OCI-LY3 (cell line): Measurements from ENCODE around the gene RAB20.

Experiments
- H2AFZ ChIP-seq: fragments of 200-600, 300-600 bp; shearing (Covaris generic); 2 replicates; pipeline ENCODE4 v1.6.0; 2014; ENCODE audit warnings: antibody characterized with exemption, low read depth, low read length
- H3K27ac ChIP-seq: fragments of 200-600, 300-600 bp; sonication (generic); 2 replicates; pipeline ENCODE4 v1.5.1; 2014; ENCODE audit warnings: mild to moderate bottlenecking, low read length, moderate library complexity, mixed read lengths
- H3K27me3 ChIP-seq: fragments of 200-600, 300-600 bp; sonication (generic); 2 replicates; pipeline ENCODE4 v1.6.1; 2014; ENCODE audit warnings: low read depth, low read length, mixed read lengths
- H3K36me3 ChIP-seq: fragments of 200-600, 300-600 bp; sonication (generic); replicated peaks from 2 replicates; pipeline ENCODE3; 2014; ENCODE audit warnings: low read depth, low read length, mixed read lengths
- H3K4me1 ChIP-seq: fragments of 300-600, 200-600 bp; sonication (generic); 2 replicates; pipeline ENCODE4 v1.6.1; 2014; ENCODE audit warnings: low read length, mixed read lengths
- H3K4me2 ChIP-seq: fragments of 200-600, 300-600 bp; sonication (generic); 2 replicates; pipeline ENCODE4 v1.6.1; 2014; ENCODE audit warnings: low read length, mixed read lengths
- H3K4me3 ChIP-seq: fragments of 300-600, 200-600 bp; sonication (generic); 2 replicates; pipeline ENCODE4 v1.5.1; 2014; ENCODE audit warnings: antibody characterized with exemption, mild to moderate bottlenecking, low read length, moderate library complexity
- H3K79me2 ChIP-seq: fragments of 300-600, 200-600 bp; shearing (Covaris generic); 2 replicates; pipeline ENCODE4 v1.6.1; 2014; ENCODE audit warnings: mild to moderate bottlenecking, low read length, mixed read lengths
- H3K9ac ChIP-seq: fragments of 300-600, 200-600 bp; shearing (Covaris generic); 2 replicates; pipeline ENCODE4 v1.6.0; 2014; ENCODE audit warnings: mild to moderate bottlenecking, low read length, moderate library complexity
- H3K9me3 ChIP-seq: fragments of 200-600, 300-600 bp; shearing (Covaris generic); 2 replicates; pipeline ENCODE4 v1.6.1; 2014; ENCODE audit warnings: low read length, mixed read lengths; ENCODE audit not compliant: insufficient read depth
- H4K20me1 ChIP-seq: fragments of 200-600, 300-600 bp; sonication (generic); 2 replicates; pipeline ENCODE4 v1.6.1; 2016; ENCODE audit warnings: low read length, mixed read lengths; ENCODE audit not compliant: insufficient read depth
- EZH2phosphoT487 ChIP-seq: fragments of 200-600 bp; shearing (Covaris generic); IDR thresholded peaks from 2 replicates; pipeline ENCODE4 v1.6.1; 2018; ENCODE audit warnings: antibody characterized with exemption, mixed run types, low read depth
- TF ChIP-seq, protein P1 (sequence below): fragments of 200-600, 300-600 bp; sonication (generic); IDR thresholded peaks from 2 replicates; pipeline ENCODE4 v1.5.1; 2014; ENCODE audit warnings: antibody characterized with exemption, low read length, low read depth

Gene RAB20

DNA sequence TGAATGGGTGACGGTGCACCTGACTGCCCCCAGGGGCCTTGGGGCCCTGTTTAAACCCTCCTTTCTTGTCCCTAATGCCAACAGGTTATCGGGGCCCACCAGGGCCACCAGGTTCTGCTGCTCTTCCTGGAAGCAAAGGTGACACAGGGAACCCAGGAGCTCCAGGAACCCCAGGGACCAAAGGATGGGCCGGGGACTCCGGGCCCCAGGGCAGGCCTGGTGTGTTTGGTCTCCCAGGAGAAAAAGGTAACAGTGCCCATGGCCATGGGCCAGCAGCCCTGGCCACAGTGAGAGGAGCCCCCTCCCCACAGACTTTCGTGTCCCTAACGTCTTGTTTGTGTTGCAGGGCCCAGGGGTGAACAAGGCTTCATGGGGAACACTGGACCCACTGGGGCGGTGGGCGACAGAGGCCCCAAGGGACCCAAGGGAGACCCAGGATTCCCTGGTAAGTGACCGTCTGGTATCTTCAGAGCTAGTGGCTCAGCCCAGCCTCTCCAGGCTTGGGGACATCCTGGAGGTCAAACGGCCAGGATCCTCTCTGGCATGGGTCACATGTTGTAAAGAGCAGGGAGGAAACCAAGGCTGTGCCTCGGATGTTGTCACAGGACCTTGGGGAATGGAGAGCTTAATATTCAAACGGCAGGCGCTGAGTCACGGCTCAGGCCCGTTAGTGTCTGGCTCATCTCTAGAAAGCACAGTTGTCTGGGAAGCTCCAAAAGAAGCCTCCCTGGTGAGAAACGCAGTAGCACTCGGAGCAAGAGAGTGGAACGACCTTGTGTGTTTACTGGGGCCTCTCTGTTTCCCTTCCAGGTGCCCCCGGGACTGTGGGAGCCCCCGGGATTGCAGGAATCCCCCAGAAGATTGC lies 58.3 kb downstream of the RAB20 start:
- Histone ChIP-seq H4K20me1 (no peaks in the 10 kb centered on the region), H3K4me1 (no peaks in the 10 kb centered on the region), H2AFZ (no peak overlapping the region), H3K4me2 (no peak overlapping the region), H3K4me3 (no peak overlapping the region), H3K36me3 (no peaks in the 10 kb centered on the region), H3K79me2 (no peaks in the 10 kb centered on the region), H3K9ac (no peak overlapping the region), H3K9me3 (0 out of 2 replicates have a peak, but pooled peaks cover 9% of the 10 kb centered on the region), H3K27ac (no peak overlapping the region), H3K27me3 (peaks cover 26% of the 10 kb centered on the region)
- TF ChIP-seq, protein P1, sequence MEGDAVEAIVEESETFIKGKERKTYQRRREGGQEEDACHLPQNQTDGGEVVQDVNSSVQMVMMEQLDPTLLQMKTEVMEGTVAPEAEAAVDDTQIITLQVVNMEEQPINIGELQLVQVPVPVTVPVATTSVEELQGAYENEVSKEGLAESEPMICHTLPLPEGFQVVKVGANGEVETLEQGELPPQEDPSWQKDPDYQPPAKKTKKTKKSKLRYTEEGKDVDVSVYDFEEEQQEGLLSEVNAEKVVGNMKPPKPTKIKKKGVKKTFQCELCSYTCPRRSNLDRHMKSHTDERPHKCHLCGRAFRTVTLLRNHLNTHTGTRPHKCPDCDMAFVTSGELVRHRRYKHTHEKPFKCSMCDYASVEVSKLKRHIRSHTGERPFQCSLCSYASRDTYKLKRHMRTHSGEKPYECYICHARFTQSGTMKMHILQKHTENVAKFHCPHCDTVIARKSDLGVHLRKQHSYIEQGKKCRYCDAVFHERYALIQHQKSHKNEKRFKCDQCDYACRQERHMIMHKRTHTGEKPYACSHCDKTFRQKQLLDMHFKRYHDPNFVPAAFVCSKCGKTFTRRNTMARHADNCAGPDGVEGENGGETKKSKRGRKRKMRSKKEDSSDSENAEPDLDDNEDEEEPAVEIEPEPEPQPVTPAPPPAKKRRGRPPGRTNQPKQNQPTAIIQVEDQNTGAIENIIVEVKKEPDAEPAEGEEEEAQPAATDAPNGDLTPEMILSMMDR: no peak
- TF ChIP-seq EZH2phosphoT487: no peak

DNA sequence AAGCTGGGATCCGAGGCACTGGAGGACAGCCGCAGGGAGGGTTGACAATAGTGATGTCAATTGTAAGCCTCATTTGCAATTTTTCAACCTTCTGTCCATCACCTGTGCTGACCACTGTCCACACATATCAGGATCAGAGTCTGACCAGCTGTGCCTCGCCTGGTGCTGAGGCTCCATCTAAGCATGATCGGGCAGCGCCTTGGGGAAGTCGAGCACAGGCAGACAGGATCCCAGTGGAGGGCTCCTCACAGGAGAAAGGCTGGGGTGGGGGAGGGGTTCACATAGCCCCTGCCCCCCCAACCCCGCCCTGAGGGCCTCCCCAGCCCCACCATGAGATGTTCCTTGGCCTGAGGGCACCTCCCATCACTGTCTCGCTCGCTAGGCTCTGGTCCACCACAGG lies 60.3 kb downstream of the RAB20 start:
- no peaks in the 10 kb centered on the region for H4K20me1 ChIP-seq
- no peaks in the 10 kb centered on the region for H3K79me2 ChIP-seq
- no peak overlapping the region for H3K27ac ChIP-seq
- H2AFZ ChIP-seq: no peak overlapping the region
- no peak overlapping the region for H3K9ac ChIP-seq
- TF ChIP-seq, protein P1: no peak
- no peak for TF ChIP-seq EZH2phosphoT487
- H3K4me1 ChIP-seq: no peaks in the 10 kb centered on the region
- no peak overlapping the region for H3K4me3 ChIP-seq
- H3K4me2 ChIP-seq: no peak overlapping the region
- H3K36me3 ChIP-seq: no peaks in the 10 kb centered on the region
- H3K27me3 ChIP-seq: peaks cover 21% of the 10 kb centered on the region
- H3K9me3 ChIP-seq: 0 out of 2 replicates have a peak, but pooled peaks cover 9% of the 10 kb centered on the region

DNA sequence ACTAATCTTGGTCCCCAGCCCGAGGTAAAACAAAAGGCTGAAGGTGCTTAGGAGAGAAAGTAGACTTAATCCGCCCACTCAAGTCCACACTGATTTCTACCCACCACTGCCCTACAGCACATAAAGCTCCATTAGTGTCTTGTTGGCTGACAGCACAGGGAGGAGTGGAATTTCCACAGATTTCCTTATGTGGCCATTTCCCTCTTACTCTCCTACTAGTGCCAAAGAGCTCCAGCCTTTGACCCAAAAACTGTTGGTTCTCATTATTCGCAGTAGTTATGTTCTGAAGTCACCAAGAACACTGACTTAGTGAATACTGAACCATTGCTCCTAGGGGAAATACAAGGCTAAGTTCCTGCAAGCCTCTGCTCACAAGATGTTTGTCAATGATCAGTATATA lies 61.2 kb downstream of the RAB20 start:
- Histone ChIP-seq H4K20me1 (no peaks in the 10 kb centered on the region), H2AFZ (no peak overlapping the region), H3K27me3 (peaks cover 21% of the 10 kb centered on the region), H3K9me3 (0 out of 2 replicates have a peak, but pooled peaks cover 9% of the 10 kb centered on the region), H3K27ac (no peak overlapping the region), H3K4me1 (no peaks in the 10 kb centered on the region), H3K36me3 (no peaks in the 10 kb centered on the region), H3K4me2 (no peak overlapping the region), H3K4me3 (no peak overlapping the region), H3K9ac (no peak overlapping the region), H3K79me2 (no peaks in the 10 kb centered on the region)
- TF ChIP-seq, protein P1: no peak
- TF ChIP-seq EZH2phosphoT487: no peak

DNA sequence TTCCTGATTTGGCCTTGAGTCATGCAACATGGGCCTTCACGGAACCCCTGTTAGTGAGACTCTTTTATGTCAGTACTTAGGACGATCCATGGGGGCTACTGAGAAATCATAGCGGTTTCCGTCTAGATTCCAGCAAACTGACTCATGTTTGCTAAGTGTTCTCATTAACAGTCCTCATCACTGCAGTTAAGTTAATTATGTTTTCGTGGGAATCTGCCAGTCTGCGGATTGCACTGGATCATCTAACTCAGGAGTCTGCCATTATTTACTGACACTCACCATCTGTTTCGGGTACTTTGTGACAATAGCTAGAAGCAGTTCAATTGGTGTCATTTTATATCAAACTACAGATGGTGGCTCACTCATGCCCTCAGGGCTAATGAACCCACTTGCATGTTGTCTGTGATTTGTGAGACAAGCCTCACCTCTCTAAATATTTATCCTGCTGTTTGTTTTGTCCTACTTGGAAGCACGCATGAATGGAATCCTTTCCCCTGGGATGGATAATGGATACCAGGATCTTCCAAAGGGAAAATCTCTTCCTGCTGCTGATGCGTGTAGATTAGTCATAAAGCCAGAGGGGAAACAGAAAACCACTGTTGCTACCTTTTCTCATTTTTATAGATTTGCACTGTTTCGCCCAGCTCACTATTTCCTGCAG lies 61.8 kb downstream of the RAB20 start:
- Histone ChIP-seq H3K9me3 (0 out of 2 replicates have a peak, but pooled peaks cover 9% of the 10 kb centered on the region), H3K4me1 (no peaks in the 10 kb centered on the region), H4K20me1 (no peaks in the 10 kb centered on the region), H3K4me3 (no peak overlapping the region), H3K79me2 (no peaks in the 10 kb centered on the region), H3K27me3 (peaks cover 21% of the 10 kb centered on the region), H3K9ac (no peak overlapping the region), H3K27ac (no peak overlapping the region), H2AFZ (no peak overlapping the region), H3K4me2 (no peak overlapping the region), H3K36me3 (no peaks in the 10 kb centered on the region)
- TF ChIP-seq, protein P1: no peak
- TF ChIP-seq EZH2phosphoT487: no peak
